IPS-15b (cell line): Measurements from ENCODE around the gene KIRREL3.

Source experiments
- H3K27me3 ChIP-seq: one replicate; pipeline ENCODE4 v1.6.1; 2013; ENCODE audit warnings: low read length; ENCODE audit not compliant: control insufficient read depth, insufficient read depth
- H3K36me3 ChIP-seq: one replicate; pipeline ENCODE4 v1.6.1; 2013; ENCODE audit warnings: low read length; ENCODE audit not compliant: control insufficient read depth, insufficient read depth
- H3K4me1 ChIP-seq: one replicate; pipeline ENCODE4 v1.6.1; 2013; ENCODE audit warnings: mild to moderate bottlenecking, low read length; ENCODE audit not compliant: control insufficient read depth, insufficient read depth
- H3K4me3 ChIP-seq: one replicate; pipeline ENCODE4 v1.5.1; 2013; ENCODE audit warnings: low read depth, low read length
- H3K9ac ChIP-seq: one replicate; pipeline ENCODE4 v1.6.1; 2013; ENCODE audit warnings: low read depth, mild to moderate bottlenecking, low read length
- H3K9me3 ChIP-seq: one replicate; pipeline ENCODE4 v1.6.1; 2013; ENCODE audit warnings: mild to moderate bottlenecking, low read length; ENCODE audit not compliant: control insufficient read depth, insufficient read depth

Gene KIRREL3

GRCh38 chr11:126433244-126433846 lies 567.2 kb downstream of the KIRREL3 start:
- Histone ChIP-seq H3K9ac (no peak overlapping the region), H3K27me3 (no peaks in the 10 kb centered on the region)

GRCh38 chr11:126432525-126432924 lies 568.0 kb downstream of the KIRREL3 start:
- Histone ChIP-seq H3K9ac (no peak overlapping the region), H3K27me3 (no peaks in the 10 kb centered on the region), H3K36me3 (no peaks in the 10 kb centered on the region), H3K4me1 (peaks cover 5% of the 10 kb centered on the region), H3K4me3 (no peak overlapping the region), H3K9me3 (no peaks in the 10 kb centered on the region)

More at GRCh38 chr11:126433244-126433846, 567.2 kb downstream of the KIRREL3 start:
- H3K4me3 ChIP-seq, result no peak overlapping the region
- H3K4me1 ChIP-seq, result peaks cover 5% of the 10 kb centered on the region
- H3K9me3 ChIP-seq, result no peaks in the 10 kb centered on the region
- H3K36me3 ChIP-seq, result no peaks in the 10 kb centered on the region

GRCh38 chr11:126432065-126432461 lies 568.5 kb downstream of the KIRREL3 start:
- Histone ChIP-seq H3K4me1 (peaks cover 5% of the 10 kb centered on the region), H3K27me3 (no peaks in the 10 kb centered on the region), H3K9ac (no peak overlapping the region), H3K9me3 (no peaks in the 10 kb centered on the region), H3K4me3 (no peak overlapping the region), H3K36me3 (no peaks in the 10 kb centered on the region)

DNA sequence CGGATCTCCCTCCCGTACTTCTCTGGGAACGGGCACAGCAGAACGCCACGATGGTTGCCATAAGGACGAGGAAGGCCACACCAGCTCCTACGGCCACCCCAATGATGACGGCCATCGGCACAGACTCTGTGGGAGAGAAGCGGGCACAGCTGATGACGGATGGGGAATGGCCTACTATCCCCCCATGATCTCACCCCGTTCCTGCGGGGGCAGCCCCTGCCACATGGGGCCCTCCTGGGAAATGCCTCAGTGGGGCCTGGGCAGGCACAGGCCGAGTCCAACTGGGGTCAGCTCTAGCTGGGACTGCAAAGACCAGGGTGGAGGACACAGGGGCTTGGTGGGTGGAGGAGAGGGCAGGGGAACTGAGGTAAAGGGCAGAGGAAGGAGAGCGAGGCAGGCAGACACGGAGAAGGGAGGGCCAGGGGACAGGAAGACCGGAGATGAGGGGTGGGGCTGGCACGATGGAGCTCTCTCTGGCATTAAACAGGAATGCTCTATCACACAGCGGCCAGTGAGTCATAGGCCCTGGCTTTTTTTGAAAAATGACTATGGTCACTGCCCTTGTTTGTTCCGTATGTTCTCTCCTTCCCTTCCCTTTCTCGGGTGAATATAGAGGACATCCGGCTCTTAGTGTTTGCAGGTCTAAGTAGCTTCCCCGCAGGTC lies 569.0 kb downstream of the KIRREL3 start:
- Histone ChIP-seq H3K27me3 (no peaks in the 10 kb centered on the region), H3K9ac (no peak overlapping the region), H3K9me3 (no peaks in the 10 kb centered on the region), H3K36me3 (no peaks in the 10 kb centered on the region), H3K4me1 (peaks cover 5% of the 10 kb centered on the region), H3K4me3 (no peak overlapping the region)

GRCh38 chr11:126430581-126431335 lies 569.8 kb downstream of the KIRREL3 start:
- Histone ChIP-seq H3K9me3 (no peaks in the 10 kb centered on the region), H3K4me3 (no peak overlapping the region), H3K9ac (no peak overlapping the region), H3K4me1 (peaks cover 5% of the 10 kb centered on the region), H3K36me3 (no peaks in the 10 kb centered on the region), H3K27me3 (no peaks in the 10 kb centered on the region)

DNA sequence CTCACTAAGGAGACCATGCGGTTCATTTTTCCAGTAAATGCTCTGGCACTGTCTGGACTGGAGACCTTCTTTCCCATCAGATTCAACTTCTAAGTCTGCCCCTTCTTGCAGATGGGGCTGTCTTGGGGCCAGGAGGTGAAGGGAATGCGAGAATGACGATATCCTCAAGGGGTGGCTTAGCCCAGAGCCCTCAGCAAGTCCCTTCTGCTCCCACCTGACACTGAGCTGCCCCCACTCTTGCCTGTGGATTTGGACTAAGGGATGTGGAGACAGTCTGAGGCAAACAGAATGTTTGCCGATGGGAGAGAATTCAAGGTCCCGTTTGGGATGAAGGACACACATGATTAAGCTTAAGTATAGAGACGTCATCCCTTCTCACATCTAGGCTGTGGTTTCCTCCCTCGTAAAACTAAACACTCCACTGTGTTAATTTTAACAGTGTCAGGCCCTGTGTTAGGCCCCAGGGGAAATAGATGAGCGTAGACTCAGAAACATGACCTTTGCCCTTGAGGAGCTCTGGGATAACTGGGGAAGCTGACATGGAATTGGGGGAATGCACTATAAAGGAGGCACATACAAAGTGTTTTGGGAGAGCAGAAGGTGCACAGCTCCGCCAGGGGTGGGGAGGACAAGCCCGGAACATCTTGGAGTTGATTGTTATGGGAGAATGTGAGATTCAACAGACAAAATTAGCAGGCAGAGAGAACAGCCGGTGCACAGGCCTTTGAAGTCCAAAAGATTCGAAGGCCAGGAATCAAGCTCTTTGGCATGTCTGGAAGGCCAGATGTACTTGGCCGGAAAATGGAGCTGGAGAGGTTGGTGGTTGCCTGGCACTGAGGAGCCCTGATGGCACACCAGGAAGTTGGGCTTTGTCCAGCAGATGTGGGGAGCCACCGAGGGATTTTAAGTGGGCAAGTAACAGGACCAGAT lies 573.5 kb downstream of the KIRREL3 start:
- no peak overlapping the region for H3K4me3 ChIP-seq
- H3K4me1 ChIP-seq, result no peaks in the 10 kb centered on the region
- no peaks in the 10 kb centered on the region for H3K9me3 ChIP-seq
- H3K9ac ChIP-seq, result no peak overlapping the region
- H3K36me3 ChIP-seq, result no peaks in the 10 kb centered on the region
- no peaks in the 10 kb centered on the region for H3K27me3 ChIP-seq

DNA sequence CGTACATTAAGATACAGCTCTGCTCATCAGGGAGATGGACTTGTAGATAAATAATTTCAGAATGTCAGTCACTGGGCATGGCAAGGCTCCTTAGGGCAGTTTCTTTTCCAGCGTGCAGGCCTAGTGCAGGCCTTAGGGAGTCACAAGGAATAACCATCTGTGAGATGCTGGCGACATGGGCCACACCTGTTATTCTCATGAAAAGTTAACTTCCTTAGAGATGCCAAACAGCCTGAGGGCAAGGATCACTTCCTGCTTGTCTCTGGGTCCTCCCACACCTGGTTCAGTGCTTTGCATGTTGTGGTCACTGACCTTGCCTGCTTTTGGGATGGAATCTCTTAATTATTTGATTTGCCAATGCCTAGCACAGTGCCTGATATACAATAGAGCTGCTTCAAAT lies 574.5 kb downstream of the KIRREL3 start:
- Histone ChIP-seq H3K9ac (no peak overlapping the region), H3K36me3 (no peaks in the 10 kb centered on the region), H3K4me3 (no peak overlapping the region), H3K27me3 (no peaks in the 10 kb centered on the region), H3K4me1 (no peaks in the 10 kb centered on the region), H3K9me3 (no peaks in the 10 kb centered on the region)

DNA sequence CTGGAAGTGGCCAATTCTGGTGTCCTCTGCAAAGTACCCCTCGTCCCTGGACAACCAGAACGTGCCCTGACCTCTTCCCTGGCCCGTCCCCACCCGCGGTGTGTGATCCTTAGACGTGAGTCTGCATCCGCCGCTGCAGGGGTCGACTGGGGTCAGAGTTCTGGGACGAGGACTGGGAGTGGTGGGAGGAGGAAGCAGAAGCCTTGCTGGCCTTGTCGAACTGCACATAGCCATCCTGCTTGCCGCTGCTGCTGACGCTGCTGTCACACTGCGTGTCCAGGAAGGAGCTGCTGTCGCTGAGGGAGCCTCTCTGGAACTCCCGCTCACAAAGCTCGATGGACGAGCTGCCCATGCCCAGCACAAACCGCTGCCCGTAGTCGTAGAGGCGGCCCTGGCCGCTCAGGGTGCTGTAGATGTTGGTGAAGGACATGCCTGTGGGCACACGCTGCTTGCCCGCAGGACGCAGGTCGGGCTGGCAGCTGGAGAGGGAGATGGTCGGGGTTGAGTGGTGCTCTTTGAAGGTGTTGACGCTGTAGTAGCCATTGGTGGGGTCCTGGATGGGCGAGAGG lies 576.0 kb downstream of the KIRREL3 start:
- no peaks in the 10 kb centered on the region for H3K4me1 ChIP-seq
- H3K9ac ChIP-seq, result no peak overlapping the region

GRCh38 chr11:126423743-126424142 lies 576.8 kb downstream of the KIRREL3 start:
- Histone ChIP-seq H3K4me3 (no peak overlapping the region), H3K27me3 (no peaks in the 10 kb centered on the region), H3K36me3 (no peaks in the 10 kb centered on the region), H3K9ac (no peak overlapping the region), H3K4me1 (no peaks in the 10 kb centered on the region), H3K9me3 (no peaks in the 10 kb centered on the region)

More for the DNA sequence above, 576.0 kb downstream of the KIRREL3 start:
- Histone ChIP-seq H3K4me3 (no peak overlapping the region), H3K9me3 (no peaks in the 10 kb centered on the region), H3K27me3 (no peaks in the 10 kb centered on the region), H3K36me3 (no peaks in the 10 kb centered on the region)

DNA sequence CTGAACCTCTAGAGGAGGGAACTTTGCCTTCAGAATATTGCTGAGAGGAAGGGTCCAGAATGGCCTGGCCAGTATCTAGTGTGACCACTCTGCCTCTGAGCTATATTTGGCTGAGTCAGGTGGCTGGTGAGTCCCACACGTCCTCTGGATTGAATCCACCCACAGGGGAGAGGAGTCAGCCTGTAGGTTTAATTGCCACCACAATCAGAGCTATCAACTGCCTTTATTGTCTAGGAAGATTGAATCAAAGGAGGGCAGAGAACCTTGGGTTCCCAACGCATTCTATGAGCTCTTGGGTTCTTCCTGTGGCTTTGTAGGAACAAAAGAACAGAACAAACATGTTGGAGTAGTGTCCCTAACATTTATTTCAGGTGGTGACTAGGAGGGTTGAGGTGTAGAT lies 577.4 kb downstream of the KIRREL3 start:
- no peaks in the 10 kb centered on the region for H3K9me3 ChIP-seq
- H3K36me3 ChIP-seq, result no peaks in the 10 kb centered on the region
- H3K27me3 ChIP-seq, result no peaks in the 10 kb centered on the region
- no peak overlapping the region for H3K9ac ChIP-seq
- H3K4me1 ChIP-seq, result no peaks in the 10 kb centered on the region
- H3K4me3 ChIP-seq, result no peak overlapping the region

- Histone ChIP-seq H3K27me3 (peaks cover under 1% of the 10 kb centered on the region), H3K9me3 (no peaks in the 10 kb centered on the region), H3K4me3 (no peak overlapping the region), H3K4me1 (no peaks in the 10 kb centered on the region), H3K36me3 (no peaks in the 10 kb centered on the region), H3K9ac (no peak overlapping the region)
These were observed 578.1 kb downstream of the KIRREL3 start for GRCh38 chr11:126422446-126422845.
